Measurements from ENCODE around the gene KLHDC4. TPM values are rescaled to one million over a fixed set of nuclear protein-coding genes. Genes with fewer than 3 reads are reported as not detected.
A peak's percentile ranks its signal among the peaks of the same experiment; 100 is the strongest.

Gene KLHDC4
- total and polyA plus RNA-seq, 9 of the 15 experiments (the other 6 are each of a cell fraction or from before 2014, with no cell fraction given): 1.3 to 68.1 (median 32.8) TPM

DNA sequence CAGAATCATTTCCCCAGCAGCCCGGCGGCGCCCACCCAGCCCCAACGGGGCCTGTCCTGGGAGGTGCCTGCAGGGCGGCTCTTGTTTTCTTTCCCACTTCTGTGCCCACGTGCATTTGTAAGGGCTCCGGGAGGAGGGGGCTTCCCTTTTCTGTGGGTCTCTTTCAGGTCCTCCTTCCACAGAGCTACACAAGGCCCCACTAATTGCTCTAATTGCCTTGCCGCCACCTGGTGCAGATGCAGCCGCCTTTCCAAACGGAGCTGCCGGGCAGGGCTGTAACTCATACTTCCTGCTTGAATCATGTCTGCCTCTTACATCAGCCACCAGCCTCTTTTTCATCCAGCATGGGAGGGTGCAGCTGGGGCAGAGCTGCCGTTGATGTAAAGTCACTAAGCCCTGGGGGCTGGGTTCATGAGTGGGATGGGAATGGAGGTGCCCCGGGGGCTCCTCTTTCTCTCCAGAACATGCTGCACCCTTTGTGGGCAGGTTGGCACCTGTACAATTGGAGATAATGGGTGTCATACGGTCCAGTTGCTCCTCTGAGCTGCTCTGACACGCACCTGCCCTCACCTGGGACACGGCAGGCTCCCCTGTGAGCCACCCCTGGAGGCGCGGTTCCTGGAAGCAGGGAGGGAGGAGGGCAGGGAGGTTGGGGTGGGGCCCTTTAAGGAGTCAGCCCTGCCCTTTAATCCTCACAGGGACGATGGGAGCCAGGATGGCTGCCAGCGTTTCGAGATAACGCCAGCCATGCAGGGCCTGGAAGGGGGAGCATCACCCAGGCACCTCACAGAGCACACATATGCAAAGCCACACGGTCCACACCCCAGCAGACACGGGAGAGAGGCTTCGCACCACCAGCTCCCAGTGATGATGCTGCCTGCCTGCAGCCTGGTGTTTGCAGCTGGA lies 41.1 kb upstream of the KLHDC4 start (continued):
- TF ChIP-seq, protein P1, sequence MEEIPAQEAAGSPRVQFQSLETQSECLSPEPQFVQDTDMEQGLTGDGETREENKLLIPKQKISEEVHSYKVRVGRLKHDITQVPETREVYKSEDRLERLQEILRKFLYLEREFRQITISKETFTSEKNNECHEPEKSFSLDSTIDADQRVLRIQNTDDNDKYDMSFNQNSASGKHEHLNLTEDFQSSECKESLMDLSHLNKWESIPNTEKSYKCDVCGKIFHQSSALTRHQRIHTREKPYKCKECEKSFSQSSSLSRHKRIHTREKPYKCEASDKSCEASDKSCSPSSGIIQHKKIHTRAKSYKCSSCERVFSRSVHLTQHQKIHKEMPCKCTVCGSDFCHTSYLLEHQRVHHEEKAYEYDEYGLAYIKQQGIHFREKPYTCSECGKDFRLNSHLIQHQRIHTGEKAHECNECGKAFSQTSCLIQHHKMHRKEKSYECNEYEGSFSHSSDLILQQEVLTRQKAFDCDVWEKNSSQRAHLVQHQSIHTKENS (CRISPR knock-in tag; IDR thresholded peaks at IDR 0.05): no peak
- TF ChIP-seq ZNF197 (CRISPR knock-in tag; IDR thresholded peaks at IDR 0.05; ENCODE audit: low read depth) (peak; percentile 80), KDM5B (IDR thresholded peaks at IDR 0.05; ENCODE audit: insufficient replicate concordance, low read depth, low read length) (peak; percentile 55), ZNF586 (CRISPR knock-in tag; conservative IDR thresholded peaks at IDR 0.05) (peak; percentile 86), GTF2A2 (tag; IDR thresholded peaks at IDR 0.05) (no peak), SMAD2 (IDR thresholded peaks at IDR 0.05; ENCODE audit: low read depth, low read length) (no peak), RBM39 (optimal IDR thresholded peaks at IDR 0.05; ENCODE audit: low read depth, low read length) (no peak), ZBTB7A (IDR thresholded peaks at IDR 0.05; ENCODE audit: borderline replicate concordance, control insufficient read depth, low read depth, low read length) (peak; percentile 25; the same call in 1 of the 2 replicates), MAFF (IDR thresholded peaks at IDR 0.05; ENCODE audit: low read length) (no peak), ZNF507 (tag; conservative IDR thresholded peaks at IDR 0.05) (no peak), MED1 (CRISPR knock-in tag; IDR thresholded peaks at IDR 0.05; ENCODE audit: borderline replicate concordance) (no peak), TEAD1 (CRISPR knock-in tag; IDR thresholded peaks at IDR 0.05) (peak in 1 of 2 experiments; percentile 21; a peak in 1 of 4 replicates), ZNF3 (CRISPR knock-in tag; IDR thresholded peaks at IDR 0.05) (no peak), ZNF408 (CRISPR knock-in tag; IDR thresholded peaks at IDR 0.05; ENCODE audit: low read depth) (no peak), ZNF175 (CRISPR knock-in tag; IDR thresholded peaks at IDR 0.05; ENCODE audit: low read depth) (peak; percentile 48), HOXB6 (CRISPR knock-in tag; IDR thresholded peaks at IDR 0.05; ENCODE audit: borderline replicate concordance) (no peak)
- TF ChIP-seq, protein P2, sequence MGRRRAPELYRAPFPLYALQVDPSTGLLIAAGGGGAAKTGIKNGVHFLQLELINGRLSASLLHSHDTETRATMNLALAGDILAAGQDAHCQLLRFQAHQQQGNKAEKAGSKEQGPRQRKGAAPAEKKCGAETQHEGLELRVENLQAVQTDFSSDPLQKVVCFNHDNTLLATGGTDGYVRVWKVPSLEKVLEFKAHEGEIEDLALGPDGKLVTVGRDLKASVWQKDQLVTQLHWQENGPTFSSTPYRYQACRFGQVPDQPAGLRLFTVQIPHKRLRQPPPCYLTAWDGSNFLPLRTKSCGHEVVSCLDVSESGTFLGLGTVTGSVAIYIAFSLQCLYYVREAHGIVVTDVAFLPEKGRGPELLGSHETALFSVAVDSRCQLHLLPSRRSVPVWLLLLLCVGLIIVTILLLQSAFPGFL (CRISPR knock-in tag; IDR thresholded peaks at IDR 0.05): no peak
- TF ChIP-seq, protein P3, sequence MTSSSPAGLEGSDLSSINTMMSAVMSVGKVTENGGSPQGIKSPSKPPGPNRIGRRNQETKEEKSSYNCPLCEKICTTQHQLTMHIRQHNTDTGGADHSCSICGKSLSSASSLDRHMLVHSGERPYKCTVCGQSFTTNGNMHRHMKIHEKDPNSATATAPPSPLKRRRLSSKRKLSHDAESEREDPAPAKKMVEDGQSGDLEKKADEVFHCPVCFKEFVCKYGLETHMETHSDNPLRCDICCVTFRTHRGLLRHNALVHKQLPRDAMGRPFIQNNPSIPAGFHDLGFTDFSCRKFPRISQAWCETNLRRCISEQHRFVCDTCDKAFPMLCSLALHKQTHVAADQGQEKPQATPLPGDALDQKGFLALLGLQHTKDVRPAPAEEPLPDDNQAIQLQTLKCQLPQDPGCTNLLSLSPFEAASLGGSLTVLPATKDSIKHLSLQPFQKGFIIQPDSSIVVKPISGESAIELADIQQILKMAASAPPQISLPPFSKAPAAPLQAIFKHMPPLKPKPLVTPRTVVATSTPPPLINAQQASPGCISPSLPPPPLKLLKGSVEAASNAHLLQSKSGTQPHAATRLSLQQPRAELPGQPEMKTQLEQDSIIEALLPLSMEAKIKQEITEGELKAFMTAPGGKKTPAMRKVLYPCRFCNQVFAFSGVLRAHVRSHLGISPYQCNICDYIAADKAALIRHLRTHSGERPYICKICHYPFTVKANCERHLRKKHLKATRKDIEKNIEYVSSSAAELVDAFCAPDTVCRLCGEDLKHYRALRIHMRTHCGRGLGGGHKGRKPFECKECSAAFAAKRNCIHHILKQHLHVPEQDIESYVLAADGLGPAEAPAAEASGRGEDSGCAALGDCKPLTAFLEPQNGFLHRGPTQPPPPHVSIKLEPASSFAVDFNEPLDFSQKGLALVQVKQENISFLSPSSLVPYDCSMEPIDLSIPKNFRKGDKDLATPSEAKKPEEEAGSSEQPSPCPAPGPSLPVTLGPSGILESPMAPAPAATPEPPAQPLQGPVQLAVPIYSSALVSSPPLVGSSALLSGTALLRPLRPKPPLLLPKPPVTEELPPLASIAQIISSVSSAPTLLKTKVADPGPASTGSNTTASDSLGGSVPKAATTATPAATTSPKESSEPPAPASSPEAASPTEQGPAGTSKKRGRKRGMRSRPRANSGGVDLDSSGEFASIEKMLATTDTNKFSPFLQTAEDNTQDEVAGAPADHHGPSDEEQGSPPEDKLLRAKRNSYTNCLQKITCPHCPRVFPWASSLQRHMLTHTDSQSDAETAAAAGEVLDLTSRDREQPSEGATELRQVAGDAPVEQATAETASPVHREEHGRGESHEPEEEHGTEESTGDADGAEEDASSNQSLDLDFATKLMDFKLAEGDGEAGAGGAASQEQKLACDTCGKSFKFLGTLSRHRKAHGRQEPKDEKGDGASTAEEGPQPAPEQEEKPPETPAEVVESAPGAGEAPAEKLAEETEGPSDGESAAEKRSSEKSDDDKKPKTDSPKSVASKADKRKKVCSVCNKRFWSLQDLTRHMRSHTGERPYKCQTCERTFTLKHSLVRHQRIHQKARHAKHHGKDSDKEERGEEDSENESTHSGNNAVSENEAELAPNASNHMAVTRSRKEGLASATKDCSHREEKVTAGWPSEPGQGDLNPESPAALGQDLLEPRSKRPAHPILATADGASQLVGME (CRISPR knock-in tag; IDR thresholded peaks at IDR 0.05): no peak
